IPS-20b (cell line): ENCODE measurements around the gene NR1H4.
A peak's percentile ranks its signal among the peaks of the same experiment; 100 is the strongest.
"Not testable (repeated sequence)": the region's sequence is repeated elsewhere in the genome, so short reads cannot be mapped to it uniquely, and the experiment has no call there.

Experiments used
- H3K27ac ChIP-seq: one replicate; pipeline ENCODE4 v1.5.1; 2013; ENCODE audit warnings: low read length
- H3K27me3 ChIP-seq: 2 replicates; pipeline ENCODE4 v1.6.1; 2013; ENCODE audit warnings: mild to moderate bottlenecking, low read length, inconsistent platforms; ENCODE audit not compliant: insufficient read depth
- H3K36me3 ChIP-seq: 2 replicates; pipeline ENCODE4 v1.6.1; 2013; ENCODE audit warnings: low read depth, mild to moderate bottlenecking, inconsistent platforms, low read length, moderate library complexity; ENCODE audit not compliant: insufficient read depth
- H3K4me1 ChIP-seq: 2 replicates; pipeline ENCODE4 v1.6.1; 2013; ENCODE audit warnings: mild to moderate bottlenecking, control low read depth, inconsistent platforms, low read length, moderate library complexity; ENCODE audit not compliant: insufficient read depth
- H3K4me3 ChIP-seq: 2 replicates; pipeline ENCODE4 v1.5.1; 2013; ENCODE audit warnings: mild to moderate bottlenecking, low read length, inconsistent platforms
- H3K9ac ChIP-seq: 2 replicates; pipeline ENCODE4 v1.6.1; 2013; ENCODE audit warnings: low read depth, mild to moderate bottlenecking, inconsistent platforms, low read length, moderate library complexity
- H3K9me3 ChIP-seq: 2 replicates; pipeline ENCODE4 v1.6.1; 2013; ENCODE audit warnings: mild to moderate bottlenecking, low read depth, low read length, inconsistent platforms; ENCODE audit not compliant: insufficient read depth

NR1H4 gene

DNA sequence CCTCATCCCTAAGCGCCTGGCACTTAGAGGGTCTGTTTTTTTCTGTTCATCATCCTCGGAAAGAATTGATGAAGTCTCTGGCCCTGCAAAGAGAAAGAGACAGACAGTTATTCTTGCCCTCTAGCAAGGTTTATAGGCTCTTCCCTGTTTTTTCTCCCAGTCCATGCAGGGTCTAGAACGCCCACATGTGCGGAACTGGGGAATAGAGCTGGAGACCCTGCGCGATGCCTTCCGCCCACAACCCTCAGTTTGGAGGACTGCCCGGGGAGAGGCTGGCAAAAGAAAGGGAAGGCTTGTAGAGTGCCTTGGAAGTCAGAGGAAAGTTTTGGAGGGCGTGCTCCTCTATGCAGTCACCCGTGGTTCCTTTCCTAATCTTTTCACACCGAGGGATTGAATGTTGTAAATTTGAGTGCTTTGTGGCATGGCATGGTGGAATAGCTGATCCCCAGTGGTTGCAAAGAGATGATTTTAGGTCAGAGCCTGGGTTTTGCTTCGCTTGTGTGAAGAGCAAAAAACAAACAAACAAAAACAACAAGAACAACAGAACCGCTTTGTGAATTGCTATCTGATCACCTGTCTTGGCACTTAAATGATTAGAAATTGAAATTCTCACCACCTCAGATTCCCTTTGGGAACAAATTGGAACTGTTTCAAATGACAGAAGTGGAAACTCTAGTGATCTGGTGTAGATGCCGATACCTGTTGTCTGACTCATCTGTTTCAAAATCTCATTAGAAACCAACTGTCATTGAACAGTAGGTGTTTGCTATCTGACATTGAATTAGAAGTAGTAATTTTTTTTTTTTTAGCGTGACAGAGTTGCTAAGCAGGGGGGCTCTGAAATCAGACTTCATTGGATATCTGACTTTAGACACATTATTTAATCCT lies 100.8 kb downstream of the NR1H4 start:
- Histone ChIP-seq H3K4me1 (peaks cover 3% of the 10 kb centered on the region; the same call in 1 of the 2 replicates), H3K27me3 (peaks cover 35% of the 10 kb centered on the region), H3K9me3 (no peaks in the 10 kb centered on the region), H3K27ac (no peak overlapping the region), H3K9ac (peak overlapping the region; percentile 79; the same call in 1 of the 2 replicates), H3K36me3 (no peaks in the 10 kb centered on the region), H3K4me3 (peak overlapping the region; percentile 86)

DNA sequence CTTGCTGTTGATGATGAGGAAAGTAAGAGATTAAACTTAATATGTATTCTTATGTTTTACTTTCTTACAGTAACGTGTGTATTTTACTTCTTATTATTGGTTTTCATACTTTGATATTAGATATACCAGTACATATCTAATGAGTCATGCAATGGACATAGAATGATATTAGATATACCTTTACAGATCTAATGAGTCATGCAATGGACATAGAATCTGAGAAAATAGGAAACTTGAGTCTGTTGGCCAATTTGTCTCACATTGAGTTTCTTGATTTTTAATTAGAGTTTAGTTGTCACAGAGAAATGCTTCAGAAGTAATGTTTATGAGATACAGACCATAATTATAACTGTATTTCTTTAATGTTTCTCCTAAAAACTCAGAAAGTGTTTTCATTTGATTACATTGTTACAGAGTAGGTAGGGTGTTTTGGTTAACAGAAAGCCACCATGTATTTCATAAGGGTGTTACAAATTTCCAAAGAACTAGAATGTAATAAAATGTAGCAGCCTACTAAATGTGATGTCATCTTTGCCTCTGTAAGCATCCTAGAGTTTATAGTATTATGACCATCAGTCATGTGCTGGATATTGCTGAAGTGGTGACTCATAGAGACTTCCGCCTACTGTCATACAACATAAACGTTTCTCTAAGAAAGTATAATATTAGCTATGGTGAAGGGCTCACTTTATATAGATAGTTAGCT lies 102.8 kb downstream of the NR1H4 start:
- H3K36me3 ChIP-seq: no peaks in the 10 kb centered on the region
- H3K9ac ChIP-seq: no peak overlapping the region
- H3K27ac ChIP-seq: no peak overlapping the region
- H3K4me1 ChIP-seq: peaks cover 3% of the 10 kb centered on the region; the same call in 1 of the 2 replicates
- no peaks in the 10 kb centered on the region for H3K9me3 ChIP-seq
- H3K27me3 ChIP-seq: peaks cover 28% of the 10 kb centered on the region
- no peak overlapping the region for H3K4me3 ChIP-seq

DNA sequence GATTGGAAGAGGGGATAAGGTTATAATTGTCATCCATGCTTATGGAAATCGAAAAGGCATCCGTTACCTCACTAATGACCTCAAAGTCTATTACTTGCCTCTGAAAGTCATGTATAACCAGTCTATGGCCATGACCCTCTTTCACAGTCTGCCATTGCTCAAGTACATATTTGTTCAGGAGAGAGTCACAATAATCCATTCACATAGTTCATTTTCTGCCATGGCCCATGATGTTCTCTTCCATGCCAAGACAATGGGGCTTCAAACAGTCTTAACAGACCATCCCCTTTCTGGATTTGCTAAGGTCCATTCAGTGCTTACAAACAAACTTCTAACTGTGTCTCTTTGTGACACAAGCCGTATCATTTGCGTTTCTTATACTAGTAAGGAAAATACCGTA lies 105.3 kb downstream of the NR1H4 start:
- Histone ChIP-seq H3K9ac (no peak overlapping the region), H3K4me1 (peaks cover 3% of the 10 kb centered on the region; the same call in 1 of the 2 replicates), H3K27me3 (peaks cover 10% of the 10 kb centered on the region), H3K27ac (no peak overlapping the region), H3K9me3 (peaks cover 5% of the 10 kb centered on the region; the same call in 1 of the 2 replicates), H3K36me3 (no peaks in the 10 kb centered on the region), H3K4me3 (no peak overlapping the region)

DNA sequence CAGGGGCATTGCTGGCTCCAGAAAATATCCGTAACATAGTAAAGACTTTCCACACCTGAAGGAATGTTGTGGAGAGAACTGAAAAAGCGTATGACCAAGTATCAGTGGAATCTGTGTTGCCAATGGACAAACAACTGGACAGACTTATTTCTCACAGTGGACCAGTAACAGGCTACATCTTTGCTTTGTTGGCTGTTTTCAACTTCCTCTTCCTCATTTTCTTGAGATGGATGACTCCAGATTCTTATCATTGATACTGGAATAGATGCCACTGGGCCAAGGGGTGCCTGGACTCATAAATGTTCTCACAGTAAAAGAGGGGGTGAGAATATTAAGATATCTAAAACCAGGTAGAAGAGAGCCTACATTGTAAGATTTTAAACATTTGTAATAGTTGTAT lies 106.2 kb downstream of the NR1H4 start:
- Histone ChIP-seq H3K36me3 (no peaks in the 10 kb centered on the region), H3K4me1 (no peaks in the 10 kb centered on the region), H3K27ac (no peak overlapping the region), H3K9ac (no peak overlapping the region), H3K9me3 (peaks cover 9% of the 10 kb centered on the region; the same call in 1 of the 2 replicates), H3K4me3 (no peak overlapping the region), H3K27me3 (peaks cover 4% of the 10 kb centered on the region; the same call in 1 of the 2 replicates)

DNA sequence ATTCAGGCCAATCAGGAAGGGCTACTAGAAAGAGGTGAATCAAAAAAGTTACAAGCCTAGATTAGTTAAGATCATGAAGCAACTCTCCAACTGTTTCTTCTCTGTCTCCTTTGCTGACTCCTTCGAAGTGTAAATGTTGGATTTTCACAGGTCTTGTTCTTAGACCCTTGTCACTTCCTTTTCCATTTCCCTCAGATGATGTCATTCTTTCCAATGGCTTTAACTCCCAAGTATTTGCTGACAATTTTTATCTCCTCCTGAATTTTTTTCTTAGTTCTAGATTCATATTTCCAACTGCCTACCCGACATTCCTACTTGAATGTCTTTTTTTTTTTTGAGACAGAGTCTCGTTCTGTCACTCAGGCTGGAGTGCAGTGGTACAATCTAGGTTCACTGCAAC lies 110.6 kb downstream of the NR1H4 start:
- H3K27me3 ChIP-seq: no peaks in the 10 kb centered on the region

DNA sequence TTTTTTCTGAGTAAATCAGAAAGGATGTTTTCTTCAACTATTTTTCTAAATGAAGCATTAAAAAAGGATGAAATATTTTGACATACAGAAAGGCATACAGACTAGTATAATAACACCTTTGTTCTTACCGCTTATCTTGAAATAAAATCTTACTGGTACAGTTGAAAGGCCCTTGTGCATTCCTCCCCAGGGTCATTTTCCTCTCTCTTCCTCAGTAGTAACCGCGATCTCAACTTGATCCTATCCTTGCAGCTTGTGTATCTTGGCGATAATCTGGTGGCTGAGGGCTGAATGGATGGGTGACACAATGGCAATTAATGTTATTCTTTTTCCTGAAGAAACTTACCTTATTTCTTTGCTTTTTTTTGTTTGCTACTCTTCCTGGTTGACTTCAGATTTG lies 118.3 kb downstream of the NR1H4 start:
- Histone ChIP-seq H3K27me3 (no peaks in the 10 kb centered on the region), H3K9ac (no peak overlapping the region), H3K4me1 (no peaks in the 10 kb centered on the region), H3K4me3 (no peak overlapping the region), H3K36me3 (no peaks in the 10 kb centered on the region), H3K9me3 (peaks cover 18% of the 10 kb centered on the region), H3K27ac (no peak overlapping the region)

More for the DNA sequence above, 110.6 kb downstream of the NR1H4 start:
- no peak overlapping the region for H3K4me3 ChIP-seq
- H3K36me3 ChIP-seq: no peaks in the 10 kb centered on the region
- no peak overlapping the region for H3K9ac ChIP-seq
- peaks cover 28% of the 10 kb centered on the region for H3K9me3 ChIP-seq
- no peaks in the 10 kb centered on the region for H3K4me1 ChIP-seq
- H3K27ac ChIP-seq: no peak overlapping the region

DNA sequence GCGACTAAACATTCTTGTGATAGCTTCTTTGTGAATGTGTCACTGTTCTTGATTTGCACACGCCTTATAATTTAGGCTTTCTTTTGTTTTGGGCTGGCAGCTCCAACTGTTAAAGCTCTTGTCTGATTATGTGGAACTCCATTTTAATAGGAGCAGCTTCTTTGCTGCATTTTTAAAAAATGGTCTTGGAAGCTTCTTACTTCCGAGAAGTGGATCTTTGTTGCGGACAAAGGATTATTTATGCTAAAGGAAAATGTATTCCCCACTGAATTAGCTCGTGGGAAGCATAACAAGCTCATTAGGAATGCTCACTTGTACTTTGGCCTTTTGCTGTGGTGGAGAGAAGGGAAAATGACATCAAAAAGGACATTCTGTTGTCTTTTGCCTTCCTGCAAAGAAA lies 119.8 kb downstream of the NR1H4 start:
- no peaks in the 10 kb centered on the region for H3K36me3 ChIP-seq
- no peak overlapping the region for H3K9ac ChIP-seq
- H3K9me3 ChIP-seq: peaks cover 7% of the 10 kb centered on the region; the same call in 1 of the 2 replicates
- H3K27ac ChIP-seq: no peak overlapping the region
- H3K4me1 ChIP-seq: no peaks in the 10 kb centered on the region
- no peak overlapping the region for H3K4me3 ChIP-seq
- H3K27me3 ChIP-seq: no peaks in the 10 kb centered on the region

DNA sequence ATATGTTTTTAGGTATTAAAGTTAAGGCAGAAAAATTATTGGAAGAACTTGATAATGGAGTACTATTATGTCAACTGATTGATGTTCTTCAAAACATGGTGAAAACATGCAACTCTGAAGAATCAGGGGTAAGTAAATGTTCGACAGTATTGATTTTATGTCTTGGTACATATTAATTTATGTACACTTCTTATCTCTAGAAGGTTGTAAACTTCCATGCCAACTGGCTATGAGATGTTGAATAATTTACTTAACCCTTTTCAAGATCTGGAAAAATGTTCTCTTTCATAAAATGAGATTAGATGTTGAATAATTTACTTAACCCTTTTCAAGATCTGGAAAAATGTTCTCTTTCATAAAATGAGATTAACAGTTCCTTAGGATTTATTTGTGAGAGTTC lies 128.0 kb downstream of the NR1H4 start:
- Histone ChIP-seq H3K4me1 (no peaks in the 10 kb centered on the region), H3K9me3 (no peaks in the 10 kb centered on the region), H3K27me3 (no peaks in the 10 kb centered on the region), H3K27ac (no peak overlapping the region), H3K36me3 (no peaks in the 10 kb centered on the region), H3K4me3 (no peak overlapping the region), H3K9ac (no peak overlapping the region)

DNA sequence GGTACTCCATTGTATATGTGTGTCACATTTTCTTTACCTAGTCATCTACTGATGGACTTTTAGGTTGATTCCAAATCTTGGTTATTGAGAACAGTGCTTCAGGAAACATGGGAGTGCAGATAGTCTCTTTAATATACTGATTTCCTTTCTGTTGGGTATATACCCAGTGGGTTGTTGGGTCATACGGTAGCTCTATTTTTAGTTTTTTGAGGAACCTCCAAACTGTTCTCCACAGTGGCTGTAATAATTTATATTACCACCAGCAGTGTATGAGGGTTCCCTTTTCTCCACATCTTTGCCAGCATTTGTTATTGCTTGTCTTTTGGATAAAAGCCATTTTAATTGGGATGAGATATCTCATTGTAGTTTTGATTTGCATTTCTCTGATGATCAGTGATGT lies 129.3 kb downstream of the NR1H4 start:
- not testable (repeated sequence) for H3K9ac ChIP-seq, H3K4me1 ChIP-seq, H3K27me3 ChIP-seq, H3K4me3 ChIP-seq, H3K27ac ChIP-seq, H3K9me3 ChIP-seq, H3K36me3 ChIP-seq

DNA sequence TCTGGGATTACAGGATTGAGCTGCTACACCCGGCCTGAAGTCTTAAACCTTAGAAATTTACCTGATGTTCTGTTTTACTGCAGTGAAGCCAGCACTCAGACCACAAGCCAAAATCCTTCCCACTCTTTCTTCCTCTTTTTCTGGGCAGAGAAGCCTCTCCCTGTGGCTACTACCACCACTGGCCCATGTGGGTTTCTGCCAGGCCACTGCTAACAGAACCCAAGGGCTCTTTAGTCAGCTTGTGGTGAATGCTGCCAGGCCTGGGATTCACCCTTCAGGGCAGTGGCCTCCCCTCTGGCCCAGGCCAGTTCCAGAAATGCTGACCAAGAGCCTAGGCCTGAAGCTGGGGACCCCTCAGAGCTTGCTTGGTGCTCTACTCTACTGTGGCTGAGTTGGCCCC lies 135.1 kb downstream of the NR1H4 start:
- no peaks in the 10 kb centered on the region for H3K9me3 ChIP-seq
- H3K36me3 ChIP-seq: peaks cover 11% of the 10 kb centered on the region; the same call in 1 of the 2 replicates
- H3K9ac ChIP-seq: no peak overlapping the region
- H3K4me1 ChIP-seq: no peaks in the 10 kb centered on the region
- no peak overlapping the region for H3K27ac ChIP-seq
- H3K27me3 ChIP-seq: no peaks in the 10 kb centered on the region
- H3K4me3 ChIP-seq: no peak overlapping the region

DNA sequence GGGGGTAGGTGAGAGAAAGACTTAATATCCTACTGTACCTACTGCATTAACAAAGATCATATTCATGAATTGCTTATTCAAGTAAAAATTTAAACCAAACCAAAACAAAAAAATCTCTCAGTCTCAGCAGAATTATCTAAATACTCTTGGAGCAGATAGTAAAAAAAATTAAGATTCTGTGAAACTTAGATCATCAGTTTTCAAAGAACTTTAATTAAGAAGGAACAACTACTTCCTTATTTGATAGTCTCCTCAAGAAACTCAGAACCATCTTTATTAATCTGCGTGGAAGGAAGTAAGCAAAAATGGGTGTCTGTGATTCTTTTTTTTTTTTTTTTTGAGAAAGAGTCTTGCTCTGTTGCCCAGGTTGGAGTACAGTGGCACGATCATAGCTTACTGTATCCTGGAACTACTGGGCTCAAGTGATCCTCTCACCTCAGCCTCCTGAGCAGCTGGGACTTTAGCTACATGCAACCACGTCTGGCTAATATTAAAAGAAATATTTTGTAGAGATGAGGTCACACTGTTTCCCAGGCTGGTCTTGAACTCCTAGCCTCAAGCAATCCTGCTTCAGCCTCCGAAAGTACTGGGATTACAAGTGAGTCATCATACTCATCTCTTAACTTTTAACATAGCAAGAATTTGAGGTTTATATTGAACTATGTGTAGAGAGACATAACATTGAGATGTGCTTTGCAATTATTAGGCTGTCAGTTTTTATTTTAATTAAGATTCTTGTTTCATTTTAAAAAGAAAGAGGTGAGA lies 137.2 kb downstream of the NR1H4 start:
- Histone ChIP-seq H3K27ac (no peak overlapping the region), H3K4me1 (no peaks in the 10 kb centered on the region), H3K36me3 (peaks cover 11% of the 10 kb centered on the region; the same call in 1 of the 2 replicates), H3K4me3 (no peak overlapping the region), H3K27me3 (no peaks in the 10 kb centered on the region), H3K9me3 (no peaks in the 10 kb centered on the region), H3K9ac (no peak overlapping the region)
